IMR-90 (cell line): ENCODE measurements around the gene ZNF593. TPM values are rescaled to one million over a fixed set of nuclear protein-coding genes. Genes with fewer than 3 reads are reported as not detected.

Experiments
- ATAC-seq: fragments of 200-7000 bp; cut with Tn5 transposase; 2 replicates; pipeline ENCODE4 v1.9.1; 2020; ENCODE audit warnings: low read depth, mild to moderate bottlenecking, moderate library complexity
- BruUV-seq: library from RNA; stranded (reverse); fragments of 400-500 nt; replicated peaks from 2 replicates; lab custom pipeline; 2021; lab: Mats Ljungman, UMichigan
- CTCF ChIA-PET: fragments of 300-600 bp; formaldehyde crosslinking; extraction: SDS; loops from one replicate; lab custom pipeline; 2021; ENCODE audit warnings: antibody characterized with exemption; lab: Yijun Ruan, JAX
- POLR2A ChIA-PET: fragments of 300-600 bp; sonication (Branson Sonifier 250); formaldehyde crosslinking; loops from one replicate; lab custom pipeline; 2022; ENCODE audit warnings: antibody characterized with exemption; ENCODE audit not compliant: unreplicated experiment; lab: Charles Lee
- DNase-seq: peaks from one replicate; pipeline ENCODE4 v3.0.0; 2013
- H2AFZ ChIP-seq: replicated peaks from 2 replicates; pipeline ENCODE3; 2013; ENCODE audit warnings: low read length, mild to moderate bottlenecking; ENCODE audit not compliant: poor library complexity
- H2AK5ac ChIP-seq: 2 replicates; pipeline ENCODE4 v1.6.1; 2013; ENCODE audit warnings: low read depth, low read length, inconsistent platforms
- H2AK9ac ChIP-seq: replicated peaks from 2 replicates; pipeline ENCODE3; 2013; ENCODE audit warnings: mild to moderate bottlenecking, low read depth, low read length, moderate library complexity; ENCODE audit not compliant: poor library complexity
- H2BK120ac ChIP-seq: 2 replicates; pipeline ENCODE4 v1.6.1; 2013; ENCODE audit warnings: low read depth, low read length, inconsistent platforms
- H2BK15ac ChIP-seq: 3 replicates; pipeline ENCODE4 v1.6.1; 2013; ENCODE audit warnings: low read depth, low read length, inconsistent platforms
- H2BK20ac ChIP-seq: 2 replicates; pipeline ENCODE4 v1.6.1; 2013; ENCODE audit warnings: low read depth, mild to moderate bottlenecking, inconsistent platforms, low read length, moderate library complexity
- H2BK5ac ChIP-seq: 2 replicates; pipeline ENCODE4 v1.6.1; 2013; ENCODE audit warnings: mild to moderate bottlenecking, low read depth, low read length, inconsistent platforms; ENCODE audit not compliant: poor library complexity, severe bottlenecking
- H3K14ac ChIP-seq: replicated peaks from 2 replicates; pipeline ENCODE4 v1.6.1; 2013; ENCODE audit warnings: low read depth, low read length, inconsistent platforms
- H3K18ac ChIP-seq: 2 replicates; pipeline ENCODE4 v1.6.1; 2013; ENCODE audit warnings: low read depth, low read length, control low read depth
- H3K23ac ChIP-seq: 2 replicates; pipeline ENCODE4 v1.6.1; 2013; ENCODE audit warnings: low read depth, low read length, inconsistent platforms
- H3K27ac ChIP-seq: 2 replicates; pipeline ENCODE4 v1.5.1; 2013; ENCODE audit warnings: mild to moderate bottlenecking, control low read depth, low read length; ENCODE audit not compliant: insufficient read depth
- H3K27me3 ChIP-seq: 2 replicates; pipeline ENCODE4 v1.6.1; 2013; ENCODE audit warnings: low read length; ENCODE audit not compliant: control insufficient read depth, insufficient read depth
- H3K36me3 ChIP-seq: 2 replicates; pipeline ENCODE4 v1.6.1; 2013; ENCODE audit warnings: low read length, mixed read lengths; ENCODE audit not compliant: control insufficient read depth, insufficient read depth
- H3K4ac ChIP-seq: 2 replicates; pipeline ENCODE4 v1.6.1; 2013; ENCODE audit warnings: low read depth, low read length, inconsistent platforms
- H3K4me1 ChIP-seq: 2 replicates; pipeline ENCODE4 v1.6.1; 2013; ENCODE audit warnings: low read length, mixed read lengths; ENCODE audit not compliant: control insufficient read depth, insufficient read depth
- H3K4me2 ChIP-seq: 2 replicates; pipeline ENCODE4 v1.6.1; 2013; ENCODE audit warnings: low read depth, mild to moderate bottlenecking, control low read depth, low read length, moderate library complexity
- H3K4me3 ChIP-seq: 2 replicates; pipeline ENCODE4 v1.5.1; 2013; ENCODE audit warnings: low read depth, mild to moderate bottlenecking, control low read depth, low read length, moderate library complexity; ENCODE audit not compliant: insufficient read depth
- H3K56ac ChIP-seq: 2 replicates; pipeline ENCODE4 v1.6.1; 2013; ENCODE audit warnings: low read length, inconsistent platforms; ENCODE audit not compliant: insufficient read depth; ENCODE audit errors: extremely low read depth
- H3K79me1 ChIP-seq, 2 experiments: 2 replicates each; pipeline ENCODE4 v1.6.1; 2013; ENCODE audit warnings: low read length in 2 of 2, inconsistent platforms in 1 of 2, low read depth in 1 of 2
- H3K9ac ChIP-seq: 2 replicates; pipeline ENCODE4 v1.6.1; 2013; ENCODE audit warnings: low read depth, low read length, control low read depth
- H3K9me1 ChIP-seq: 2 replicates; pipeline ENCODE4 v1.6.1; 2013; ENCODE audit warnings: low read length, inconsistent platforms; ENCODE audit not compliant: insufficient read depth
- H3K9me3 ChIP-seq: 2 replicates; pipeline ENCODE4 v1.6.1; 2013; ENCODE audit warnings: low read length; ENCODE audit not compliant: control insufficient read depth, insufficient read depth
- H4K20me1 ChIP-seq: 2 replicates; pipeline ENCODE4 v1.6.1; 2013; ENCODE audit warnings: low read length, inconsistent platforms; ENCODE audit not compliant: insufficient read depth
- H4K5ac ChIP-seq: 2 replicates; pipeline ENCODE4 v1.6.1; 2013; ENCODE audit warnings: mild to moderate bottlenecking, low read depth, low read length, control low read depth
- H4K8ac ChIP-seq, 2 experiments: 2 replicates each; pipeline ENCODE4 v1.6.1; 2013; ENCODE audit warnings: low read depth in 2 of 2, low read length in 2 of 2, control low read depth in 1 of 2, inconsistent platforms in 1 of 2
- H4K91ac ChIP-seq: 2 replicates; pipeline ENCODE4 v1.6.1; 2013; ENCODE audit warnings: low read depth, low read length, inconsistent platforms; ENCODE audit not compliant: insufficient read depth
- BHLHE40 ChIP-seq: fragments of 150-350 bp; IDR thresholded peaks from 2 replicates; pipeline ENCODE4 v1.6.1; 2016; ENCODE audit warnings: mild to moderate bottlenecking, low read depth, low read length
- CEBPB ChIP-seq: IDR thresholded peaks from 2 replicates; pipeline ENCODE4 v1.6.1; 2012; ENCODE audit warnings: low read depth, low read length, improper control_type of control experiment
- CHD1 ChIP-seq: IDR thresholded peaks from 2 replicates; pipeline ENCODE4 v1.6.1; 2012; ENCODE audit warnings: low read depth, low read length, improper control_type of control experiment
- ELK1 ChIP-seq: fragments of 150-350 bp; IDR thresholded peaks from 2 replicates; pipeline ENCODE4 v1.6.1; 2016; ENCODE audit warnings: low read depth, mild to moderate bottlenecking, low read length, moderate library complexity, borderline replicate concordance
- POLR2A ChIP-seq: IDR thresholded peaks from 2 replicates; pipeline ENCODE4 v1.6.1; 2012; ENCODE audit warnings: mild to moderate bottlenecking, low read depth, low read length
- RFX5 ChIP-seq: IDR thresholded peaks from 2 replicates; pipeline ENCODE4 v1.8.0; 2012; ENCODE audit warnings: low read depth, mild to moderate bottlenecking, low read length, moderate library complexity
- SMC3 ChIP-seq: fragments of 150-350 bp; IDR thresholded peaks from 2 replicates; pipeline ENCODE4 v1.6.1; 2016; ENCODE audit warnings: low read depth, mild to moderate bottlenecking, antibody characterized with exemption, low read length, moderate library complexity
- whole genome bisulfite sequencing, 2 experiments: methylation state at CpG; one replicate each; pipeline versions ENCODE4 v1.1.5 to v1.1.7; 2013; ENCODE audit warnings: missing lambda C conversion rate in 2 of 2; ENCODE audit not compliant: insufficient read length in 1 of 2; ENCODE audit errors: extremely low coverage in 2 of 2; 5-methylcytosine and 5-hydroxymethylcytosine counted together
- dilution Hi-C: fragments of 300-500 bp; cut with HindIII; formaldehyde crosslinking; loops from one replicate; pipeline ENCODE4 v1.14.3; 2018; ENCODE audit warnings: low sequenced_read_pairs; ENCODE audit not compliant: unreplicated experiment
- in situ Hi-C: fragments of 300-500 bp; cut with MboI; formaldehyde crosslinking; loops from 3 replicates; pipeline ENCODE4 v1.14.3; 2019; ENCODE audit warnings: low sequenced_read_pairs, inconsistent platforms, mixed read lengths
- intact Hi-C: fragments of 100-400 bp; cut with micrococcal nuclease; formaldehyde crosslinking; loops from 2 replicates; pipeline ENCODE4 v1.10.0; 2022
- polyA plus RNA-seq, 3 experiments: library from polyadenylated mRNA; depleted of rRNA; stranded (reverse); fragments of >200 nt; gene quantifications; 2 replicates each; pipeline ENCODE4 v1.2.3, GENCODE V29; 2012; ENCODE audit warnings: low replicate concordance in 1 of 3
- total RNA-seq: library from RNA; depleted of rRNA; stranded (reverse); fragments of >200 nt; gene quantifications from 2 replicates; pipeline ENCODE4 v1.2.3, GENCODE V29; 2012

Gene ZNF593
- total and polyA plus RNA-seq, 2 of the 4 experiments (the other 2 are of a cell fraction), result 22.2 to 57.7 TPM

DNA sequence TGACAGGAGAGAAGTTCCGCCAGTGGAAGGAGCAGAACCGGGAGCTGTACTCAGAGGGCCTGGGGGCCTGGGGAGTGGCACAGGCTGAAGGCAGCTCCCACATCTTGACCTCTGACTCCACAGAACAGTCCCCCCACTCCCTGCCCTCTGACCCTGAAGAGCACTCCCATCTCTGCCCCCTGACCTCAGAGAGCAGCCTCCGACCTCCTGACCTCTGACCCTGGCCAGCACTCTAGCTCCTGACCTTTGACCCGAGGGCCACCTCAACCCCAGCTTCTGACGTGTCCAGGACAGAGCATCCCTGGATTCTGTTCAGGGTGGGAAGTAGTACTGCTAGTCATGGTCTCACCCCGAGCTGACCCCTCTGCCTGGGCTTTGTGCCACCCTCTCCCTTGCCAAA, 19.6 kb downstream of the ZNF593 start:
- H2BK15ac ChIP-seq, result no peak overlapping the region
- H2BK20ac ChIP-seq, result no peak overlapping the region
- ChIA-PET CTCF (interaction anchor here (1.1 kb wide), 1 partner anchor 90 kb away, joined by 3 read pairs; no protein-coding TSS in a partner anchor), POLR2A (interaction anchor here (0.7 kb wide), 1 partner anchor 22 kb away, joined by 5 read pairs; no protein-coding TSS in a partner anchor)
- H3K27me3 ChIP-seq, result peaks cover 16% of the 10 kb centered on the region
- no peak overlapping the region for H3K18ac ChIP-seq
- H3K9ac ChIP-seq, result no peak overlapping the region
- TF ChIP-seq BHLHE40, result no peak
- TF ChIP-seq POLR2A, result no peak
- TF ChIP-seq CEBPB, result no peak
- TF ChIP-seq CHD1, result no peak
- TF ChIP-seq SMC3, result no peak
- no peak for TF ChIP-seq ELK1
- no peak for TF ChIP-seq RFX5
- H3K56ac ChIP-seq, result no peak overlapping the region
- no peaks in the 10 kb centered on the region for H3K9me3 ChIP-seq
- H3K14ac ChIP-seq, result no peak overlapping the region
- H3K4ac ChIP-seq, result no peak overlapping the region
- H3K4me2 ChIP-seq, result no peak overlapping the region
- H2BK120ac ChIP-seq, result no peak overlapping the region
- H2AK5ac ChIP-seq, result no peak overlapping the region
- H3K4me1 ChIP-seq, result no peaks in the 10 kb centered on the region
- no peaks in the 10 kb centered on the region for H3K9me1 ChIP-seq
- no peak overlapping the region for H2AFZ ChIP-seq
- no peak overlapping the region for H3K23ac ChIP-seq
- no peak overlapping the region for H4K5ac ChIP-seq
- no peaks in the 10 kb centered on the region for H4K20me1 ChIP-seq
- no TSS peak for BruUV-seq
- no peak for ATAC-seq
- no peak for DNase-seq
- no peak overlapping the region for H3K27ac ChIP-seq
- dilution Hi-C loops (no loop called here), in situ Hi-C loops (no loop called here), intact Hi-C loops (no loop called here)
- H3K4me3 ChIP-seq, result no peak overlapping the region
- H2AK9ac ChIP-seq, result no peak overlapping the region
- no peak overlapping the region for H4K91ac ChIP-seq
- no peaks in the 10 kb centered on the region for H3K36me3 ChIP-seq
- no peak overlapping the region for H2BK5ac ChIP-seq
- H3K79me1 ChIP-seq, result no peaks in the 10 kb centered on the region
- no peak overlapping the region for H4K8ac ChIP-seq
- 83% methylated on average over 3 of the region's 6 CpGs; no CpG with 5 or more reads in 1 of the 2 experiments for WGBS, 2 experiments
